Fibroblast of mammary gland (primary cell): Measurements from ENCODE around the gene SLC27A1.

Source experiments
- DNase-seq: peaks from one replicate; pipeline ENCODE4 v3.0.0-alpha.2; 2010; ENCODE audit warnings: low read depth
- H3K4me3 ChIP-seq: 2 replicates; pipeline ENCODE4 v1.5.1; 2011; ENCODE audit warnings: low read depth, mild to moderate bottlenecking, low read length, moderate library complexity; ENCODE audit not compliant: control insufficient read depth
- CTCF ChIP-seq: conservative IDR thresholded peaks from 2 replicates; pipeline ENCODE4 v1.5.1; 2011; ENCODE audit warnings: low read depth, low read length, inconsistent platforms; ENCODE audit not compliant: control insufficient read depth, insufficient read depth

Gene SLC27A1

GRCh38 chr19:17541184-17541759, 70.9 kb downstream of the SLC27A1 start:
- TF ChIP-seq CTCF = no peak
- no peak overlapping the region for H3K4me3 ChIP-seq
- no peak for DNase-seq

- no peak for DNase-seq
- TF ChIP-seq CTCF = no peak
- H3K4me3 ChIP-seq = no peak overlapping the region
These were observed 71.7 kb downstream of the SLC27A1 start for GRCh38 chr19:17542042-17542441.

GRCh38 chr19:17542793-17543582, 72.7 kb downstream of the SLC27A1 start:
- DNase-seq = no peak
- TF ChIP-seq CTCF = no peak
- no peak overlapping the region for H3K4me3 ChIP-seq

DNA sequence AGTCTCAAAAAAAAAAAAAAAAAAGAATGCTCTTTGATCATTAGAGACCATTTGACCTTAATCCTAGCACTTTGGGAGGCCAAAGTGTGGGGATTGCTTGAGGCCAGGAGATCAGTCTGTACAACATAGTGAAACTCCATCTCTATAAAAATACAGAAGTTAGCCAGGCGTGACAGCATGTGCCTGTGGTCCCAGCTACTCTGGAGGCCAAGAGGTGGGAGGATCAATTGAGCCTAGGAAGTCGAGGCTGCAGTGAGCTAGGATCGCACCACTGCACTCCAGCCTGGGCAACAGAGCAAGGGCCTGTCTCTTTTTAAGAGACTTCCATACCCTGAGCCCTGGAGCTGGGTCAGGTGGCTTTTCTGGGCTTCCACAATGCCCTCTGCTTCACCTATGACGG, 73.7 kb downstream of the SLC27A1 start:
- TF ChIP-seq CTCF = no peak
- no peak overlapping the region for H3K4me3 ChIP-seq

GRCh38 chr19:17544418-17544817, 74.1 kb downstream of the SLC27A1 start:
- no peak for TF ChIP-seq CTCF
- H3K4me3 ChIP-seq = no peak overlapping the region
- no peak for DNase-seq

More for the DNA sequence above, 73.7 kb downstream of the SLC27A1 start:
- no peak for DNase-seq

- no peak for TF ChIP-seq CTCF
- DNase-seq = no peak
- no peak overlapping the region for H3K4me3 ChIP-seq
These were observed 77.8 kb downstream of the SLC27A1 start for GRCh38 chr19:17548145-17548544.
